22Rv1 (cell line): ENCODE data around the gene TEX50.
"Not testable (repeated sequence)": the region's sequence is repeated elsewhere in the genome, so short reads cannot be mapped to it uniquely, and the experiment has no call there.

ENCODE experiments used
- ZFX ChIP-seq: fragments of 450-650 bp; IDR thresholded peaks from 2 replicates; pipeline ENCODE4 v1.6.1; 2017; ENCODE audit warnings: antibody characterized with exemption, borderline replicate concordance
- TF ChIP-seq, protein P1 (sequence below): fragments of 450-650 bp; IDR thresholded peaks from 2 replicates; pipeline ENCODE4 v1.5.1; 2017; ENCODE audit warnings: mild to moderate bottlenecking

DNA sequence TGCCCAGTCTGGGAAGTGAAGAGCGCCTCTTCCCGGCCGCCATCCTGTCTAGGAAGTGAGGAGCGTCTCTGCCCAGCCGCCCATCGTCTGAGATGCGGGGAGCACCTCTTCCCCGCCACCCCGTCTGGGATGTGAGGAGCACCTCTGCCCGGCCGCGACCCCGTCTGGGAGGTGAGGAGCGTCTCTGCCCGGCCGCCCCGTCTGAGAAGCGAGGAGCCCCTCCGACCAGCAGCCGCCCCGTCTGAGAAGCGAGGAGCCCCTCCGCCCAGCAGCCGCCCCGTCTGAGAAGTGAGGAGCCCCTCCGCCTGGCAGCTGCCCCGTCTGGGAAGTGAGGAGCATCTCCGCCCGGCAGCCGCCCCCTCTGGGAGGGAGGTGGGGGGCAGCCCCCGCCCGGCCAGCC is 22.1 kb upstream of the TEX50 start:
- TF ChIP-seq, protein P1, sequence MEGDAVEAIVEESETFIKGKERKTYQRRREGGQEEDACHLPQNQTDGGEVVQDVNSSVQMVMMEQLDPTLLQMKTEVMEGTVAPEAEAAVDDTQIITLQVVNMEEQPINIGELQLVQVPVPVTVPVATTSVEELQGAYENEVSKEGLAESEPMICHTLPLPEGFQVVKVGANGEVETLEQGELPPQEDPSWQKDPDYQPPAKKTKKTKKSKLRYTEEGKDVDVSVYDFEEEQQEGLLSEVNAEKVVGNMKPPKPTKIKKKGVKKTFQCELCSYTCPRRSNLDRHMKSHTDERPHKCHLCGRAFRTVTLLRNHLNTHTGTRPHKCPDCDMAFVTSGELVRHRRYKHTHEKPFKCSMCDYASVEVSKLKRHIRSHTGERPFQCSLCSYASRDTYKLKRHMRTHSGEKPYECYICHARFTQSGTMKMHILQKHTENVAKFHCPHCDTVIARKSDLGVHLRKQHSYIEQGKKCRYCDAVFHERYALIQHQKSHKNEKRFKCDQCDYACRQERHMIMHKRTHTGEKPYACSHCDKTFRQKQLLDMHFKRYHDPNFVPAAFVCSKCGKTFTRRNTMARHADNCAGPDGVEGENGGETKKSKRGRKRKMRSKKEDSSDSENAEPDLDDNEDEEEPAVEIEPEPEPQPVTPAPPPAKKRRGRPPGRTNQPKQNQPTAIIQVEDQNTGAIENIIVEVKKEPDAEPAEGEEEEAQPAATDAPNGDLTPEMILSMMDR: not testable (repeated sequence)
- TF ChIP-seq ZFX: not testable (repeated sequence)
